ENCODE data around the gene SBF1.

The SBF1 gene

GRCh38 chr22:50485221-50486131 lies 10.6 kb upstream of the SBF1 start:
- no peak for DNase-seq (ENCODE audit: low spot score)

- no peak for DNase-seq (ENCODE audit: low spot score)
Observed at GRCh38 chr22:50483977-50484853, 9.4 kb upstream of the SBF1 start.

GRCh38 chr22:50483556-50483955 lies 8.7 kb upstream of the SBF1 start:
- no peak for DNase-seq (ENCODE audit: low spot score)

- no peak for DNase-seq (ENCODE audit: low spot score)
Observed at GRCh38 chr22:50483106-50483505, 8.3 kb upstream of the SBF1 start.

GRCh38 chr22:50482107-50483074 lies 7.6 kb upstream of the SBF1 start:
- no peak for DNase-seq (ENCODE audit: low spot score)

GRCh38 chr22:50481440-50482106 lies 6.7 kb upstream of the SBF1 start, which contains the start of gene ADM2:
Gene ADM2 (plus strand): TSS chr22:50481543. CDS start chr22:50481848, 305 bp downstream.
- peak; percentile 62 for DNase-seq (ENCODE audit: low spot score)

GRCh38 chr22:50481045-50481439 lies 6.2 kb upstream of the SBF1 start:
- DNase-seq (ENCODE audit: low spot score): no peak

- no peak for DNase-seq (ENCODE audit: low spot score)
Observed at GRCh38 chr22:50479721-50480120, 4.9 kb upstream of the SBF1 start.

- DNase-seq (ENCODE audit: low spot score): no peak
Observed at GRCh38 chr22:50477923-50478322, 3.1 kb upstream of the SBF1 start.

- DNase-seq (ENCODE audit: low spot score): no peak
Observed at GRCh38 chr22:50476868-50477267, 2.0 kb upstream of the SBF1 start.

- no peak for DNase-seq (ENCODE audit: low spot score)
Observed at GRCh38 chr22:50475652-50476002, 792 bp upstream of the SBF1 start.

GRCh38 chr22:50473855-50474671 lies 772 bp downstream of the SBF1 start:
- peak; percentile 84 for DNase-seq (ENCODE audit: low spot score)

- DNase-seq (ENCODE audit: low spot score): no peak
Observed at GRCh38 chr22:50473088-50473487, 1.7 kb downstream of the SBF1 start.

GRCh38 chr22:50471962-50472361 lies 2.9 kb downstream of the SBF1 start:
- no peak for DNase-seq (ENCODE audit: low spot score)

GRCh38 chr22:50471197-50471847 lies 3.5 kb downstream of the SBF1 start:
- no peak for DNase-seq (ENCODE audit: low spot score)

GRCh38 chr22:50470491-50470890 lies 4.3 kb downstream of the SBF1 start:
- DNase-seq (ENCODE audit: low spot score): no peak

GRCh38 chr22:50469377-50470305 lies 5.2 kb downstream of the SBF1 start:
- DNase-seq (ENCODE audit: low spot score): no peak

GRCh38 chr22:50468626-50469025 lies 6.2 kb downstream of the SBF1 start:
- no peak for DNase-seq (ENCODE audit: low spot score)

Measured in AG08396 (cell line).